HTR-8/SVneo (cell line): Measurements from ENCODE around the gene ATR.

Source experiments
- DNase-seq: peaks from one replicate; pipeline ENCODE4 v3.0.0; 2011; ENCODE audit warnings: low spot score, mixed read lengths; ENCODE audit not compliant: insufficient read length
- FAIRE-seq: peaks from 2 replicates; lab custom pipeline; 2011; peaks lifted over from hg19 to GRCh38; lab: Jason Lieb, UNC

ATR gene

DNA sequence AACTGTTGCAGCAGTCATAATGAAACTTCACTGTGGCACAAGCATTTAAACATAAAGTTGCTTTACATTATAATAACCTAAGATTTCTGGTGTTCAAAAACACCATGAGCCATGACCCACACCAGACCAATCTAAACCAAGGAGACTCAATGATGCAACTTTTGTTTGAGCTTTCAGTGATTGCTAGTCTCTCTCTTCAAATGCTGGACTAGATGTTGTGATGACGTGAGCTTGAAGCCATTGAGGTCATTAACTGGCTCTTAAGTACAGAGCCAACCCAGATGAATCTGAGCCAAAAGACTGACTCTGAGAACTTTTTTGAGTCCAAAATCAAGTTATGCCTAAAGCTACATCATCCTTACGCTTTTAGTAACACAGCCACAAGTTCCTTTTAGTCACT is 36.5 kb downstream of the ATR start:
- no peak for DNase-seq
- FAIRE-seq = no peak

DNA sequence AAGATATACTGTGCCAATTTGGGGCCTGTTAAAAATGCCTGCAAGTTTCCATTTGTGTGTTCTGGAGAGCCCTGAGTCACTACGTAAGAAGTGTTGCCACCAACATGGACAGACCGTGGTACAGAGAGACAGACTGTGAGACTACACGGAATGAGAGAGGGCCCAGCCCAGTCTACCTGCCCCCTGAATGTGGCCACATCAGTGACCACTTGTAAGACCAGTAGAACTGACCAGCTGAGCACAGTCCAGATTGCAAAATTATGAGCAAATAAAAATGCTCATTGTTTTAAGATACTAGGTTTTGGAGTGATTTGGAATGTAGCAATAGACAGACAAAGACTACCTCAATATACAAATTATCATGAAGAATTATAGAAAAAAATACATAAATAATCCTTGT is 42.0 kb downstream of the ATR start:
- DNase-seq (no peak), FAIRE-seq (no peak)

DNA sequence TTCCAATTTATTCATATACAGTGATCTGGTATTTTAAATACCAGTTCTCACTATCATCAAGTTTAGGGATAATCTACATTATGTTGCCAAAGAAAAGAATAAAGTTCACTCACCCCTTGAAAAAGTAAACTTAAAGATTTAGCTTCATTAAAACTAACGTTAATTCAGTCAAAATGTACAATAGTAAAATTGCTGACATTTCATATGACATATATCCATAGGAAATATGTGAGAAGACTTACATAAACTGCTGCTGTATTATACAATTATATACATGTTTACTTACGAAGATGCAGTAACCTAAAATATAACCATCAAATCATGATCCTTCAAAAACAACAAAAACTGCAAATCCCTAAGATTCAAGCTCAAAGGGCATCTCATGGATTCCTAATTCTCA is 44.0 kb downstream of the ATR start:
- no peak for FAIRE-seq

DNA sequence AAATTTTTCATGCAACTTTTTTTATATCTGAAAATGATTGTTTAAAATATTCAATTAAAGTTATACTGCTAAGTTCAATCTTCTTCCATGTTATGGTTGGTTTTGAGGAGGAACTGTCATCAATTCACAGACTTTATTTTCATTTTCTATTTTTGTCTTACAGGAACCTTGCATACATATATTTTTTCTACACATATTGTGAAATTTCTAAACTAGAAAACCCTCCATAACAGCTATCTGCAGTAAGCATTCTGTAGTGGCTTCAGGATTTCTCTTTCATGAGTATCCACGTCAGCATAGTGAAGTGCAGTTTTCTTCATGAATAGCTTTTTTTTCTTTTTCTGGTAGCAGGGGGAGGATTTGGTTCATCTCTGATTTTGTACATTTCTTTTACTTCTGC is 48.2 kb downstream of the ATR start:
- DNase-seq (no peak), FAIRE-seq (no peak)

More for the DNA sequence above, 44.0 kb downstream of the ATR start:
- no peak for DNase-seq

DNA sequence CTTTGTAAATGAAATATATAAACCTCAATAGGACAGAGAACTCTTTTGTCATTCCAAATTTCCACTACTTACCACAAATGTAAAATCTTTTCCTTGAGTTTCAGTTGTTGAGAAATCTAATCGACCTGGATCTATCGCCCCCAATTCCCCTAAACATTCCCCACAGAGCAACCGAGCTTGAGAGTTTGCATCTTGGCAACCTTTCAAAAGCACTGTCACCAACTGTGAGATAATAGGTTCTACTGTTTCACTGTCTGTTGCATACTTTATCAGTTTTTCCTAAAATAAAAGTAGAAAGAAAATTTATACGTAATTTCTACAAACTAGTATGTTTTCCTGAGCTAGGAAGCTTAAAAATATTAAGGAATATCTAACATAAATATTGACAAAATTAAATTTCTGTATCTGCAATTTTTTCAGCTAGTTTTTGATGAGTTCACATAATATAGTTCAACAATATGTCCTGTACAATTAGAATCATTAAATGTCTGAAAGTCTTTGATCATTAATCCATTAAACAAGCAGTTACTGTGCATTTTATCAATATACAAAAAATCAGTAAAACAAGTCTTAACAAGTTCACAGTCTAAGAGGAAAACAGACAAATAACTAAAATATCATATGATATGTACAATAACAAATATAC is 54.5 kb downstream of the ATR start:
- no peak for FAIRE-seq

DNA sequence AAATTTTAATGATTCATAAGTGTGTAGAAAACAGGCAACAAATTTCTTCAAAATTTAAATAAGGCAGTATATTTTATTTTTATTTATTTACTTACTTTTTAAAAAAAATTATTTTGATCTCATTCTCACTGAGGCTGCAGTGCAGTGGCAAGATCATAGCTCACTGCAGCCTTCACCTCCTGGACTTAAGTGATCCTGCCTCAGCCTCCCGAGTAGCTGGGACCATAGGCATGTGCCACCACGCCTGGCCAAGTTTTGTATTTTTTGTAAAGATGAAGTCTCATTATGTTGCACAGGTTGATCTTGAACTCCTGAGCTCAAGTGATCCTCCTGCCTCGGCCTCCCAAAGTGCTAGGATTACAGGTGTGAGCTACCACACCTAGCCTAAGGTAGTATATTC is 69.5 kb downstream of the ATR start:
- DNase-seq (no peak), FAIRE-seq (no peak)

More for the DNA sequence above, 54.5 kb downstream of the ATR start:
- no peak for DNase-seq

DNA sequence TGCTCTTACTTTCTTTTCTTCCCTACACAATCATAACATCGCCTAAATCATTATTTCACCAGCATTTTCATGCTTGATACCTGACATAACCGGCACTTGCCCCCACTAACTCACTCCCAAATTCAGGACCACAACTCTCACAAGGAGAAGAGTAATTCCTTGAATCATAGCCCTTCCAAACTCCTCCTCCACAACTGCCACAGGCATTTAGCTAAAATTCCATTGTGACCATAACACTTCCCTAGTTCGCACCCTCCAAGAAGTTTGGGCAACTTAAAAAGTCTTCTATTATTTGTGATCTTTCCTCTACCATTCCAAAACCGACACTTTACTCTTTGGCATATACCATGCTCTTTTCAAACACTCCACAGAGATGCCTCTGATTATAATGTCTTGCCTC is 71.3 kb downstream of the ATR start:
- FAIRE-seq (no peak), DNase-seq (no peak)

DNA sequence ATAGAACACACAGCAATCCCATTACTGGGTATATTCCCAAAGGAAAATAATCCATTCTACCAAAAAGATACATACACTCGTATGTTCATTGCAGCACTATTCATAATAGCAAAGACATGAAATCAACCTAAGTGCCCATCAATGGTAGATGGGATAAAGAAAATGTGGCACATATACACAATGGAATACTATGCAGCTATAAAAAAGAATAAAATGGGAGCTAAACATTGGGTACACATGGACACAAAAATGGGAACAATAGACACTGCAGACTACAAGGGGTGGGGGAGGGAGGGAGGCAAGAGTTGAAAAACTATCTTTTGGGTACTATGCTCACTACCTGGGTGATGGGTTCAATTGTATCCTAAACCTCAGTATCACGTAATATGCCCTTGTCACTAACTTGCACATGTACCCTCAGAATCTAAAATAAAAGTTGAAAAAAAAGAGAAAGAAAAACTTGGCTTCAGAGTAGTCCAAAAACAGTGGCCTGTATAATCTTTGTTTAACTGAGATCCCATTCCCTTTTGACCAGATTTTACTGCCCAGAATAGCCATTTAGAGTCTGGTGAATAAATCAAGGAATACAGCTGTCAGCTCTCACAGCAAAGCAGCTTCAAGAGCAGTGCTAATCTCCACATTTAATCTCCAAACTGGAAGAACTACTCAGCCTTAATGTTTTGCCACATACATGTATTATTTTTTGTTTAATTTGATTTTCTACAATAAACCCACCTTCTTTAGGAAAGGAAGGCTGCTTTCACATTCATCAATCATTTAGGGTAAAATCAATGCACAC is 76.1 kb downstream of the ATR start:
- FAIRE-seq (no peak), DNase-seq (no peak)

DNA sequence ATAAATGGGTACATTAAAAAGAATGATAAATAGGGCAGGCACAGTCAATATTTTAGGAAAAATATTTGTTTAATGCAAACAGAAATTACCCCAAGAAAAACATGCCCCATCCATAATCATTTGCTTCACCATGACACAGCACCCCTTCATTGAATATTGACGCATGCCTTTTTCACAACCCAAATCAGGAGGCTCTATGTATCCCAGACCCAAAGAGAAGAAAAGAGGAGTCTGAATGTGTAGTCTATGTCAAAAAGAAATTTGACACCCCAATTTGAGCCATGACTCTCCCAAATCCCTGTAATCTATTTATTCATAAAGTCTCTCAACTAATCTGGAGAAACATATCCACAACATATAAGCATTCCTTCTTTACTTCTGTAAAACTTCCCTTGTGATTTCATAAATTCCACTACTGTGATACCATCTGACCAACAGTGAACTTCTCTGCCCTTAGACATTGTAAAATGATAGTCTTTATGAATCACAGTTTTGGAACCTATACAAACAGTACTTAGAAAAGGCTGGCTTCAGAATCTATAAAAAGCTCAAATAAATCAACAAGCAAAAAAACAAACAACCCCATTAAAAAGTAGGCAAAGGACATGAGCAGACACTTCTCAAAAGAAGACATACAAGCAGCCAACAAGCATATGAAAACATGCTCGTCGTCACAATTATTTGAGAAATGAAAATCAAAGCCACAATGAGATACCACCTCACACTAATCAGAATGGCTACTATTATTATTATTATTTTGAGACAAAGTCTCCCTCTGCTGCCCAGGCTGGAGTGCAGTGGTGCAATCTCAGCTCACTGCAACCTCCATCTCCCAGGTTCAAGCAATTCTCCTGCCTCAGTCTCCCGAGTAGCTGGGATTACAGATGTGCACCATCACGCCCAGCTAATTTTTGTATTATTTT is 77.3 kb downstream of the ATR start:
- FAIRE-seq (no peak), DNase-seq (peak; percentile 59)

DNA sequence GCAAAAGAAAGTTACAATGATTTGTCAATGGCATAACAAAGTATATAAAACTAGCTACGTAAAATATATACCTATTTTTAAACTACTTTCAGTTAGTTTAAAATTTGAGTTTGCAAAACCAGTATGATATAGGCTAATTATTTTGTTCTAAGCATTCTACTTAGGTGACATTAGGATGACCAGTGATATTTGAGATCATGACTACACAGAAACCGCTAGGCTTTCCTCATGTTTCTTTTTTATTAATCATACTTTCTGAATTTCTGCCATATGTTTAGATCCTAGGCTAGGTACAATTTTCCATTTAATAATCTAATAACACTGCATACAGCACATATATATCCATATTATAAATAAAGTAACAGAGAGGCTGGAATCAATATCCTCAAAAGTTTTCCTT is 78.3 kb downstream of the ATR start:
- FAIRE-seq (no peak), DNase-seq (no peak)

DNA sequence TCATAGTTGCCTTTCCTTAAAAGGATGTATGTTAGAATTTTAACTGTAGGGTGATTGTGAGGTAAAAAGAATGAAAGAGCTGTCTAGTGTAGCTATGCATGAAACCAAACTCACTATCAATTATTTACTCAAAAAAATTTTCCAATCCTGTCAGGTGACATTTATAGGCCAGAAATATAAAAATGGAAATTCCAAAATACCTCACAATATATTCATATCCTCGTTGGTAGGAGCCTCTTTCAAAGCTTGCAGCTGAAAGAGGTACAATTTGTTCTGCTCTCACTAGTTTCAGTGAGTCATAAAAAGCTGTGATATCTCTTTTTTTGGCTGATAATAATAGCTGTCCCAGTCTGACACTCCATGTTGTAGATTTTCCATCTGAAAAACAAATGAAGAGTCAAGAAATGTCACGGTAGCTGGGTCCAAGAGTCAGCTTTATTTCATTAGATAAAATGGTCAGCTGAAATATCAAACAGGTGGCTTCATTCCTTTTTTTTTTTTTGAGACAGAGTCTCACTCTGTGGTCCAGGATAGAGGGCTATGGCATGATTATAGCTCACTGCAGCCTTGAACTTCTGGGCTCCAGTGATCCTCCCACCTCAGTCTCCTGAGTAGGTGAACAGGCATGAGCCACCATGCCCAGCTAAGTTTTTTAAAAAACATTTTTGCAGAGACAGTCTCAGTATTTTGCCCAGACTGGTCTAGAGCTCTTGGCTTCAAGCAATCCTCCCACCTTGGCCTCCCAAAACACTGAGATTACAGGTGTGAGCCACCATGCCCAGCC is 79.9 kb downstream of the ATR start:
- FAIRE-seq (no peak), DNase-seq (no peak)

DNA sequence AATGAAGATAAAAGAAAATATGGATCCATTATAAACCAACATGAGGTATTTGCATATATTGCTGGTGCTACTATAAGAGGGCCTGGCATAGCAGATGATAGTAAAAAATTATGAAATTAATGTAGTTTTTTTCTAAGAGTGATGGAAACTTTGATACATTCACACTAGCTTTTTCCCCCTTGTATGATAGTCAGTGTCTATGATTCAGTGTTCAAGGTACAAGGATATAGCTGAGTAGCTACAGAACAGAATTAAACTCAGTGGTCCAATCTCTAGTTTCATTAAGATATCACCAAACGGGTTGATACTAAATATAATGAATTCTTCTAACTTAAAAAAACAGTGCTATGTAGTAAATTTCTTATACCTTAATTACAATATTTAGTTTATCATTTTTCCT is 80.8 kb downstream of the ATR start:
- no peak for FAIRE-seq
- DNase-seq = no peak

DNA sequence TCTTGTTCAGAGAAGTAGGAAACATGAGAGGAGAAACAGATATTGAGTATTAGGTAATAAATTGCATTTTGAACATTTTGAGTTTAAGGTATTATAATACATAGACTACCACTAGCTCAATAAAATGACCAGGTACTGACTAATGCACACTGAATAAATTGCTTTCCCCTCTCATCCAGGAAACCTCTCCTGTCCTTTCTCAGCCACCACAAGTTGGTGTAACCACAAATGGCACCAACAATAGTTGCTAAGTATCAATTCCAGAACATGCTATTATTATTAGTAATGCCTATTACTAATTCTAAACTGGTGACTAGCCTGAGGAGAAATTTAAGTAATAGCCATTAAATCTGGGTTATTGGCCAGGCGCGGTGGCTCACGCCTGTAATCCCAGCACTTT is 83.4 kb downstream of the ATR start:
- FAIRE-seq (no peak), DNase-seq (no peak)

DNA sequence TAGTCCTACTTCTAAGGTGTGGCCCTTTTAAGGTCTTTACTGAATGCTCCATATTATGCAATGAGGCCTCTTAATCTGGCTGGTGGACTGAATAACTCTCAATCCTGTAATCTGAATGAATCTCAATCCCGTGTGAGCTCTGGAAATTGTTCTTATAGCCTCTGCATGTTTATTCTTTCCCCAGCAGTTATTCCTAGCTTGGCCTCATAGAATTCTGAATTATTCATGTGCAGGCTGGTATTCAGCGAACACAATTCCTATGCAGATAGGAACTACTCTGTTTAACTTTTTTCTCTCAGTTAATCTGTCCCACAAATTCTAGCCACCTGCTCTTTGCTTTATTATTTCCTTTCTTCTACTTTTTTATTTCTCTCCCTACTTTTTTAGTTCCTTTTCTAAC is 86.3 kb downstream of the ATR start:
- no peak for DNase-seq
- FAIRE-seq = no peak

DNA sequence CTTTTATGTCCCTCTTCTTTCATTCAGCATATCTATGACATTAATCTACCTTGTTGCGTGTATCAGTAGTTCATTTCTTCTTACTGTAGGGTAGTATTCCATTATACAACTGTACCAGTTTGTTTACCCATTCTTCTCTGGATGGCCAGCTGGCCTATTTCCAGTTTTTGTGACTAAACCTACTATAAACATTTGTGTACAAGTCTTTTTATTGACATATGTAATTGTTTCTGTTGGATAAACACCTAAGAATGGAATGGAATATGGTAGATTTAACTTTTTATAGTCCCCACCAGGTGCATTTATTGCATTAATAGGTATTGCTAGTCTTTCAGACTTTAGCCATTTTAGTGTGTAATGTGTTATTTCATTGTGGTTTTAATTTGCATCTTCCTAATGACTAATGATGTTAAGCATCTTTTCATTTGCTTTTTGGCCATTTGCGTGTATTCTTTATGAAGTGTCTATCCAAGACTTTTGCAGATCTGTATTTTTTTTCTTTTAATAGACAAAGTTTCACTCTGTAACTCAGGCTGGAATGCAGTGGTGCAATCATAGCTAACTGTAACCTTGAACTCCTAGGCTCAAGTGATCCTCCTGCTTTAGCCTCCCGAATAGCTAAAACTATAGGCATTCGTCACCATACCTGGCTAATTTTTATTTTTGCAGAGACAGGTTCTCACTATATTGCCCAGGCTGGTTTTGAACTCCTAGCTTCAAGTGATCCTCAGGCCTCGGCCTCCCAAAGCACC is 88.8 kb downstream of the ATR start:
- FAIRE-seq (no peak), DNase-seq (no peak)

DNA sequence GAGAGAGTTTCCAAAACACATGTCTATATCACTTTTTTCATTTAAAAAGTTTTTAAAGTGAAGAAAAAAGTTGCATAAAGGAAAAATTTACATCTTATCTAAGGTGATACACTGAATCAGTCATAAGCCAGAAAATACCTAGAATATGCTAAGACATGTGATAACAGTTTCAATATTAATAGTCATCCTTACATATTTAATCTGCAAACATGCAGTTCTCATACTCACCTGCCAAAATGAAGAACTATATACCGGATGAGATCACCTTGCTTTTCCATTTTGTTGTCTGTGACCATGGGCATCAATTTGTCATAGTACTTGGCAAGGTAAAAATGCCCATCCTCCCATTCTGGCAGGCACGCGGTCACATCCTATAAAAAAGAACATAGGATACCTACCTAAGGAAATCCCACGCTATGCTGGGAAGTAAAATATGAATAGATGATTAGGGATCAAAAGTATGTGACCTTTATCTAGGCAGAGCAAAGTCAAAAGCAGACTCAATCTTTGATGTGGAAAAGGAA is 93.6 kb downstream of the ATR start:
- DNase-seq (no peak), FAIRE-seq (no peak)

DNA sequence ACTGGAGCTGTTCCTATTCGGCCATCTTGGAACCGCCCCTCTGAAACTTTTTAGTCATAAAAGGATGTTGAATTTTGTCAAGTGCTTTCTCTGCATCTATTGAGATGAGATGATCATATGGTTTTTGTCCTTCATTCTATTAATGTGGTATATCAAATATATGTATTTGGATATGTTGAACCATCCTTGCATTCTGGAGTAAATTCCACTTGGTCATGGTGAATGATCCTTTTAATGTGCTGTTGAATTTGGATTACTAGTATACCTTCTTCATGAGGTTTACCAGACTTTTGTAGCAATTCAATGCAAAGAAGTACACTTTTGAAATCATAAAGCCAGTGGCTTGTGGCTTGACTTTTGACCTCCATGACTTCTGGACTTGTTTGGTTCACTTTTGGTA is 97.3 kb downstream of the ATR start:
- FAIRE-seq = no peak

DNA sequence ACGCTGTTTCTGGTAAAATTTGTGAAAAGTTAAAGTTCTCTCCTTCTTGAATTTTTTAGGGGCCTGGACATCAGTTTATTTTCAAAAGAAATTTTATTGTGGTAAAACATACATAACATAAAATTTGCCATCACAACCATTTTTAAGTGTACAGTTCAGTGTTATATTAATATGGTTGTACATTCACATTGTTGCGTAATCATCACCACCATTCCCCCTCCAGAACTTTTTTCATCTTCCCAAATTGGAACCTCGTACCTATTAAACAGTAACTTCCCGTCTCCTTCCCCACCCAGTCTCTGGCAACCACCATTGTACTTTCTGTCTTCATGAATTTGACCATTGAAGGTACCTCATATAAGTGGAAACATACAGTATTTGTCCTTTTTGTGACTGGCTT is 107.7 kb downstream of the ATR start:
- FAIRE-seq (peak; percentile 16), DNase-seq (no peak)

More for the DNA sequence above, 97.3 kb downstream of the ATR start:
- no peak for DNase-seq

DNA sequence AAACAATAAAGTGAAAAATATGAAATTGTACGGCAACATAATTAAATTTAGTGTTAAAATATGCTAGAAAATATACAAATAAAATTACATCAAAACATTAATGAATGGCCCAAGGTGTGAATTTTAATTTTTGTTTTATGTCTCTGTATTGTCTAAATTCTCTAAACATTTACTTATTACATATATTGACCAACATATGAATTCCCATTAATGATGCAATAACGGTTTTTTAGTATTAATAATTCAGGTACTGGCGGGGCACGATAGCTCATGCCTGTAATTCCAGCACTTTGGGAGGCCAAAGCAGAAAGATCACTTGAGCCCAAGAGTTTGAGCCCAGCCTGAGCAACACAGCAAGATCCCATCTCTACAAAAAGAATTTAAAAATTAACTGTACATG is 110.1 kb downstream of the ATR start:
- DNase-seq (no peak), FAIRE-seq (no peak)
